Suppressor macrophage treated with lipopolysaccharide for 1 hour (primary cell): ENCODE data around the gene GSTO1.

Experiments used
- DNase-seq, 3 donors: peaks; one replicate each; pipeline ENCODE4 v3.0.0-alpha.2; 2020 to 2022

GSTO1 gene

GRCh38 chr10:104307576-104308438, 53.1 kb downstream of the GSTO1 start:
- no peak for DNase-seq

DNA sequence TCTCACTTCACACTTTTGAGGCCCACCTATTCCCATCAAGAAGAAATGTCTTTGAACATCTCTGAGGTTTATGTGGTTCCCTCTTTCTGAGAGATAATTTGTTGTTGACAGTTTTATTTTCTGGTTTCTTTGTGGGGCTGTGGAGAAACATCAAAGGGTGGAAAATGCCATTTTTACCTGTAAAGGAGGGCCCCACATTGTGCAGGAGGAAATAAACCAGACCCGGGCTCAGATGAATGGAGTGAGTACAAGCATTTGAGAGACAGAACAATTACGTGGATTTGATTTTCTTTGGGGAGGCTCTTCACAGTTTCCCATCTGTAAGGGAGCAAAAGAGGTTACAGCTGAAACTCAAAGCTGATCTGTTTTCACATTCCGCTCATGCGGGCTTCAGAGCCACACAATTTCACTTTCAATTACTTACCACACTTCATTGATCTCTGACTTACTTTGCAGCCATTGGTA, 53.8 kb downstream of the GSTO1 start:
- DNase-seq: no peak

GRCh38 chr10:104309980-104310978, 55.6 kb downstream of the GSTO1 start:
- no peak for DNase-seq

DNA sequence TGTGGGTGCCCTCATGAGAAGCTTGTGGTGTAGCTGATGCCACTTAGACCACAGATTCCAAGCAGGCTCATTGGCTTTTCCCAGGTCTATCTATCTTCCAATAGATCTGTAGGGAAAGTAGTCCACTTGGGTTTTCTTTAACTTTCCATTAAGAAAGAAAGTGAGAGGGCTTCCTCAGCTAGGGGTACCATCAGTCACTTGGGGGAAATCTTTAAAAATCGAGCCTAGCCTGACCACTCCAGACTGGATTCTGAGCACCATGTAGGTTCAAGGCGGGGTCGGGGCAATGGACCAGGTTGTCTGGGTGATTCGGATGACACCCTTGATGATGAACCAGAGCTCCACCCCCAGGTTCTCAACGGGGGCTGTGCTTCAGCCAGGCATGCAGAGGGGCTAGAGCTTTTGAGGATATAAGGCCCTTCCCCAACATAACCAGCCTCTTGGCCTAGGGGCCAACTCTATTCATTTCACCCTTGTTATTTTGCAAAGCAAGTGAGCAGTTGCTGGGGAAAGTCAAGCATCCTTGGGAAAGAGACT, 56.6 kb downstream of the GSTO1 start:
- DNase-seq: no peak

- DNase-seq: no peak
Measured at GRCh38 chr10:104314591-104315485, 60.1 kb downstream of the GSTO1 start.

GRCh38 chr10:104315486-104315921, 60.8 kb downstream of the GSTO1 start:
- no peak for DNase-seq

DNA sequence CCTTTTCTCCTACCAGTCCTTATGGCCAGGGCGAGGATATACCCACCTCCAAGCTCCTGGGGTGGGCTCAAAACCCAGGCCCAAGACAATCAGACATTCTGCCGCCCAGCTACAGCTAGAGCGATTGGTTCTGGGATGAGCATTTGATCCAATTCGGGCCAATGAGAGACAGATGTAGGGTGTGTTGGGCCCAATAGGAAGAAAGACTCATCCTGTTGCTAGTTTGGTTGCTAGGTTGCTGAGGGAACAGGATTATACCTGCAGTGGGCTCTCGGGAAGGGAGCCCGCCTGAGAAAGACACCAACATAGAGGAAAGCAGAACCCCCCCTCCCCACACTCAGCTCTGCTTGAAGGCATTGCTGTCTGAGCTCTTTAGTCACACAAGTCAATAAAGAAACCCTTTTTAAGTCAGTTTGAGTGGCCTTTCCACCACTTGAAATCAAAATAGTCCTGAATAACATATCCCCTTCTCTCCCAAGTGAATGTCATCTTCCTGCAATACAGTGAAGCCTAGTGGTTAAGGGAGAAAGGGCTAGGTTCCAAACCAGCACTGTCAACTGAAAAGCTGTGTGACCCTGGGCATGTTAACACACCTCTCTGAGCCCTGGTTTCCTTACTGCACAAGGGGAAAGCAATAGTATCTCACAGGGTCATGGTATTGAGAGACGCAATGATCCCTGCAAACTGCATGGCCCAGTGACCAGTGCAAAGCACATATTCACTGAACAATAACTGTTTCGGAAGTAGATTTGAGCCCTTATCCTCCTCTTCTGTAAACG, 61.8 kb downstream of the GSTO1 start:
- no peak for DNase-seq
